ENCODE results near the gene TEX22.

The TEX22 gene

DNA sequence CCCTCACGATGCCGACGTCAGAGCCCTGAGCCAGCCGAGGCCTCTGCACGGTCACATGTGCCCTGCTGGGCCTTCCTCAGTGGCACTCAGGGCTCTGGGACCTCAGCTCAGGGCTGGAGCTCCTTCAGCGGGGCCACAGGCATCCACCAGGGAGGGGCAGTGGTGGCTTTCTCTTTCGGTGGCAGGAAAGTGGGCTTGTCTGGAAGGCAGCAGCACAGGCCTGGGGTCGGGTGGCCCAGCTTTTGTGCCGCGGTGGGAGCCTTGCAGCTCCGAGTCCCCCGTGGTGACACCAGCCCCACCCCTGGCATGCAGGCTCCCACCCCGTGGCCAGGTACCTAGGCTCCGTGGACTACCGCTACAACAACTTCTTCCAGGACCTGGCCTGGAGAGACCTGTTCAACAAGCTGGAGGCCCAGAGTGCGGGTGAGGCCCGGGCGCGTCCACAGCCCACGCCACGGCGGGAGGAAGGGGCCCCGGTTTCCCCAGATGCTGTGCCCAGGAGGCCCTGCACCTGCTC, 14.2 kb upstream of the TEX22 start:
- no peak for DNase-seq (ENCODE audit: low read depth in 3 of 3)

DNA sequence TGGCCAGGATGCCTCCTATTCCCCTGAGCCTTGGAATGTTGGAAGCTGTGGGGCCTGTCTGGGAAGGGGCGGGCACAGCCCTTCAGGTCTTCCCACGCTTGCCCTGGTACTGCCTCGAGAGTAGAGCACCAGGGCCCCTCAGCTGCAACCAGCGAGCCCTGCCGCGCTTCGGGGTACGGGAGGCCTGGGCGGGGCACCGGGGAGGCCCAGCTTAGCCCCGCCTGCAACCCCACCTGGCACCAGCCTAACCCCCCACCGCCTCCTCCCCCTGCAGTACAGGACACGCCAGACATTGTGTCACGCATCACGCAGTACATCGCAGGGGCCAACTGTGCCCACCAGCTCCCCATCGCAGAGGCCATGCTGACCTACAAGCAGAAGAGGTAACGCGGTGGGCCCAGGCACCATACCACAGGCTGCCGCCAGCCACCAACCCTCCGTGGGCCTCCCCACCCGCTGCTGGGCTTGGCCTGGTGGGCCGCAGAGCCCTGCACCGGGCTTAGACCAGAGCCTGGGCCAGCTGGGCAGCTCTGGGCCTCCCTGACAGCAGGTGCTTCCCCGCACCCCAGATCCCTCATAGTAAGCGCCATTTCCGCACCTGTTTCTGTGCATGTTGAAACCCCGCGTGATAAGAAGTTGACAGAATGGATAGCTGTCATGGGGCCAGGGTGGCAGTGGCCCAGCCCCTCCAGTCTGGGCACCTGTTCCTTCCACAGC, 13.6 kb upstream of the TEX22 start:
- DNase-seq (ENCODE audit: low read depth in 3 of 3), result no peak

DNA sequence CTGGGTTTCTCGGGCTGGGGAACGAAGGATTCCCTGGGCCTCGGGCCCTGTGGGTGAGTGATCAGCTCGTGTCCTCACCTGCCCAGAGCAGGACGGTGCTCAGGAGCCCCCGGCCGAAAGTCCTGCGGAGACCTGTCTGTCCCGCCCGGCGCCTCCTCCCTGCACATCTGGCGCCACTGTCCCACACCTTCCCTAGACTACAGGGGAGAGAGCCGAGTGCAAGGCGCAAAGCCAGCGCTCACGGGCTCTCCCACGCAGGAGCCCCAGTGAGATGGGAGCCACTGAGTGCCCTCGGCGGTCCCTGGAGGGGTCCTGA, 13.1 kb upstream of the TEX22 start:
- no peak for DNase-seq (ENCODE audit: low read depth in 3 of 3)

DNA sequence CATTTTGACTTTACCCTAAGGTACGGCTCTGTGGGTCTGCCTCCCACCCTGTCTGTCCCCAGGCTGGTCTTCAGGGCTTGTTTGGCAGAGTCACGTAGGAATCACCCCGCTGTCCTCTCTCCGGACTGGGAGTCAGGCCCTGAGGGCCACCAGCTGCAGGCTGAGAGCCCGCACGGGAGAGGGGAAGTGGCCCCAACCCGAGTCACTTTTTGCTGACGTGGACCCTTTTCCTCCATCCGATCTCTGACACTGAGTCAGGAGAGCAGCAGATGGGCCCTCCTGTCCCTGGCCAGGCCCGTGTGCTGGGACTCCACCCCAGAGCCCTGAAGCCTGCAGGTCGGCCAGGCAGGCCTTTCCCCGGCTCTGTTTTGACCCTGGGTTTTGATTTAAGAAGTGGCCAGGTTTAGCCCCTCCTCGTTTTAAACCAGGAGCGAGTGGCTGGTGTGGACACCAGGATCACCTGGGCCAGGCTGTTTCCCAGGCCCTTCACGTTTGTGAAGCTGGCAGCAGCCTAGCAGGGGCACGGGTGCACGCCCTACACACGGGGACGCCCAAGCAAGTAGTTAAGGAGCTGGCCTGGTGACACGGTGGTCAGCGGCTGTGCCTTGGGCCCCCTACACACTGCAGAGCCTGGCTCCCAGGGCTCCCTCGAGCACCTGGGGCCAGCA, 12.5 kb upstream of the TEX22 start:
- DNase-seq (ENCODE audit: low read depth in 3 of 3), result no peak

DNA sequence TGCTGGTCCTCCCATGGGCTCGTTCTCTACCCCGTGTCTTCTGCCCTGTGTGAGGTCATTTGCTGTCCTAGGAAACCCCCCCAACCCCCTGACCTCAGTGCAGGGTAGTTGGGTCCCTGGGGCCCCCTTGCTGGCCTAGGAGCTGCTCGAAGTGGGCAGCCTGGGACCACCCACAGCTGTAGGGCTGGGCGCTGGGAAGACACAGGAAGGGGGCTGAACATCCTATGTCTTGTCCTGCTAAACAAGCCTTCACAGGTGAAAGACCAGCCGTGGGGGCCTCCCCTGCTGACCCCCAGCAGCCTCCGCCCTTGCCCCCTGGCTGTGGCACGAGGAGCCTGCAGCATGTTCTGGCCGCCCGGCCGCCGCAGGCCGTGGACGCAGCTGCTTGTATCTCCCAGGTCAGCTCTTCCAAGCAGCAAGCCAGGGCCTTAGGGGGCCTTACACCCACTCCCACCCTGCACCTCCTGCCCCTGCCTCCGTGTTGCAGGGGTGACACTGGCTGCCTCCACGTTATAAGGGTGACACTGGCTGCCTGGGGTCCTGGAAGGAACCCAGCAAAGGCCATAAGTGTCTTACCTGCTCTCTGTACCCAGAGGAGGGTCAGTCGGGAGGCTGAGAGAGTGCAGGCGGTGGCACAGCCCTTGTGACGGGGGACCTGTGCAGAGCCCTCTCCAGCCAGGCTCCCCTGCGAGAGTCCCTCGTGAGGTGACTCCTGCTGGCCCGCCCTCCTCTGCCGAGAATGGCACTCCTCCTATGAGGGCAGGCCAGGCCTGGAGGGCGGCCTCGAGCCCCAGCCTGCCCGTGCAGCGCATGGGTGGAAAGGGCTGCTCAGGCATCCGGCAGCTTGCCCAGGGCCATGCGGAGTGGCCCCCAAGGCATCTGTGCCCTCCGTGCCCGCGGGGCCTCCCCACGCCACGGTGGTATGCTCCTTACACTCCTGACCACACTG, 11.5 kb upstream of the TEX22 start:
- no peak for DNase-seq (ENCODE audit: low read depth in 3 of 3)

DNA sequence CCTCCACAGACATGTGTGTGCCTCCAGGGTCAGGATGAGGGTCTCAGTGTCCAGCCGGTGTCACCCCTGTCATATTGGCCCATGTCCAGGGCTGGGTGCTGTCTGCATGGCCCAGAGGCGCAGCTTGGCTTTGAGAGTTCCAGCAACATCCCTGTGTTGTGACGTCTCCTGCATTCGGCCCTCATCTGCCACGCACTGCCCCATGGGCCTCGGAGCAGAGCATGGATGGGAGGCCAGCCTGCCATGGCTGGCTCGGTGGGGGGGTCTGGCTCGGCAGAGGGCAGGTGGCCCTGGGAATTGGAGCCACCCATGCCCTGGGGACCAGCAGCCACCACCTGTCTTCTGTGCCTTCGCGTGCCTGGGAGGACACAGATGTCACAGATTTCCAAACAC, 10.8 kb upstream of the TEX22 start:
- DNase-seq (ENCODE audit: low read depth in 3 of 3), result no peak

DNA sequence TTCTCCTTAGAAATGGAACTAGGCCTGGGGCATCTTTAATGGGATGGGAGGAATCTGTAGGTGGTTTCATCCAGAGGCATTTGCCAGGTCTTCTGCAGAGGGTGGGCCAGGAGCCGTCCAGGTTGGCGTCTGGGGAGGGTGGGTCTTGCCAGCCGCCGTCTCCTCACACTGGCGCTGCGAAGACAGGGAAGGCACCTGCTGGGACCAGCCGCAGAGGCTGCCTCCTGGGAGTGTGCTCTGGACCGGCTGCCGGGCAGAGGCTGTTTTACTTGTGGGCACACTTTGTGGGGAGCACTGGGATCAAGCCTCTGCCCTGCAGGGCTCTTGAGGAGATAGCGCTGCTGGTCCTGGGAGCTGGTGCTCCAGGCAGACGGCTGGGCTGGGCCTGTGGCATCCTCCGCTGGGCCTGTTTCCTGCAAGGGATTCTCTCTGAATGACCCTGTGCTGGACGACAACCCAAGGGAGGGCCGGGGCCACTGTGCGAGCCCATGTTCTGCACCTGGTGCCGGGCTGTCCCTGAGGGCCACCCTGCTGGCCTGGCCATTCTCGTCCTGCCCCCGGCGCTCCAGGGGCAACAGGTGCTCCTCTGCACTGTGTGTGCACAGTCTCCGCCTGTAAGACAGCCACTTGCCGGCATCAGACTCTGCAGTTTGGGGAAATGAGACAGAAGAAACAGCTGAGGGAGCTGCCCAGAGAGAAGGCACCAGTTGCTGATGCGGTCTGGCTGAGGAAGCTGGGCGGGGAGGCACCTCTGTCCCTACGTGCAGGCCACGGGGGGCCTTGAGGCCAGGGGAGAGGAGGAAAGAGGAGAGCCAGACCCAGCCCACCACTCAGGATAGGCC, 10.0 kb upstream of the TEX22 start:
- DNase-seq (ENCODE audit: low read depth in 3 of 3), result no peak

DNA sequence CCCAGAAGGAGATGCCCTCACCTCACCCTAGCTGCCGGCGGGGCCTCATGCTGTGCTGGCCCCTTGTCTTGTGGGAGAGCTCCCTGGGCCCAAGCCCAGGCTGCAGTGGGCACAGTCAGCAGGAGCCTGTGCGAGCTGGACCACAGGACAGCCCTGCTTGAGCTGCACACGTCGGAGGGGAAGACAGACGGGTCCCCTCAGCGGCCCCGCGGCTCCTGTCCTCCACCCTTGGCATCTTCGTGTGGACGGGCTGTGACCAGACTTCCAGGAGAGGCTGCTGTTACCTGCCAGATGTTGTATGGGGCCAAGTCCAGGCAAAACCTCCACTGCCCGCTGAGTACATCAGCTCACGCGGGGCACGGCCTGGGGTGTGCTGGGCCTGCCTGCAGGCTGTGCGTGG, 9.4 kb upstream of the TEX22 start:
- no peak for DNase-seq (ENCODE audit: low read depth in 3 of 3)

DNA sequence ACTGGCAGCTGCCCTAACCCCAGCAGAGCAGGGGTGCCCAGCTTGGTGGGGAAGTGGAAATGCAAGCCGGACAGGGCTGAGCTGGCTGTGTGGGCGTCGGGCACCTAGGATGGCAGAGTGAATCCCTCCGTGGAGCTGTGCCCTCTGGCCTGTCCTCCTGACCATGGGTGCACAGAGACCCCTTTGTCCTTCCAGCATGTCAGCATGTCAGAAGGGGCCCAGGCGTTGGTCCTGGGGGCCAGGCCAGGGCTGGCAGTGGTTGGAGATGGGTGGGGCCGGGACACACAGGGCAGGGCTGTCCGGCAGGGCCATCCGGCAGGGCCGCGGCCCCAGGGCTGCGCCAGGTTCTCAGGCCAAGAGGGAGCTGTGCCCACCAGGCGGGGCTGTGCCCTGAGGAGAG, 8.8 kb upstream of the TEX22 start:
- DNase-seq (ENCODE audit: low read depth in 3 of 3), result no peak

DNA sequence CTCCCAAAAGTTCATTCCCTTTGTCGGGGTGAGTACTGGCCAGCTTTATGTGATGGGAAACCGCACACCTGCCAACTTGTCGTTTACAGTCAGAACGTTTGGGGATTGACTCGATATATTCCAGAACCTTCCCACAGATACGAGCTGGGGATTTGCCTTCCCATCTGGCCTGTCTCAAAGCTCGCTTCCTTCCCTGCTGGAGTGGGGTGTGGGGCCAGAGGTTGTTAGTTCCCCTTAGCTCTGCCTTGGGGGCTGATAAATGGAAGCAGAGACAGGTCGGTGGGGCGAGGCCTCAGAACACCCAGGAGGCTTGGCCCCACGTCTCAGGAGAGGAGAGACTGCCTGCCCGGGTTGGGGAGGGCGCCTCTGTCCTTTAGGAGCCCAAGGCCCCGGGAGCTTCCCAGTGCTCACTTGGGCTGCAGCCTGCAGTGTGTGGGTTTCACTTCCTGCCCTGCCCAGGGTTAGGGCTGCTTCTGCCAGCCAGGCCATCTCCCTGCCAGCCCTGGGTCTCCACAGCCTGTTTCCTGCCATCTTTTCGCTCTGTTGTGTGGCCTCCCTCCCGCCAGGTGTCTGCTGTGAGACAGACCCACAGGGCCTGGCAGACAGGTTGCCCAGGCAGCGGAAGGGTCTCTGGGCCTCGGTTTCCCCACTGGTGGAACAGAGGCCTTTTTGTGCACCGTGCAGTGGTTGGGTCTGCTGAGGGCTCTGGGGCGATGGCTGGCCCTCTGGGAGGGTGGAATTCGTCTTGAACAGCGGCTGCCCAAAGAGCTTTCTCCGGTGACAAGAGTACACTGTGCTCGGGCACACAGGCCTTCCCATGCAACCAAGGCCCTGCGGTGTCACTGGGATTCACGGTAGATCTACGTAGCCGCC, 8.1 kb upstream of the TEX22 start:
- DNase-seq (ENCODE audit: low read depth in 3 of 3), result no peak

DNA sequence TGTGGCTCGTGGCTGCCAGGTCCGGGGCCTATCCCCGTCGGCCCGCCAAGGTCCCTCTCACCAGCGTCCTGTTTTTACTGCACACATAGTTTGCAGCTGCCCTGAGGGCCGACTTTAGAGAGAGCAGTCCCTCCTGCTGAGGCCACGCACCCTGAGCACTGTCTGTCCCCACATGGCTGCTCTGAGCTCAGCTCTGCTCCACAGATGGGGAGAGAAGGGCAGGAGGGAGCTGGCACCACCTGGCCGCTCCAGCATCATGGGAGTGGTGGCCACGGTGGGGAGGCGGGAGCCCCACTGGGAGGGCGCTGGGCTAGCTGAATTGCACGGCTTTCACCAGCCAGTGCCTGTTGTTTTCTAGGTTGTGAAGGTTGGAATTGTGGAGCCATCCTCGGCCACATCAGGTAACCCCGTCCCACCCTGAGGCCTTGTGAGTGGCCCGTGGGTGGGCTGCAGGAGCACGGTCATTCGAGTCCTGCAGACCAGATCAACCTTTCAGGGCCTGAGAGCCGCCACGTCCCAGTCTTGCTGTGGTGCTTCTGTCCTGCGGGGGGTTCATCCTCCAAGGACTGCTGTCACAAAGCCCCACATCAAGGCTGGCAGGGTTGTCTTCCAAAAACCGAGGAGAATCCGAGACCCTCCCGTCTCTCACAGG, 7.4 kb upstream of the TEX22 start:
- DNase-seq (ENCODE audit: low read depth in 3 of 3), result no peak

DNA sequence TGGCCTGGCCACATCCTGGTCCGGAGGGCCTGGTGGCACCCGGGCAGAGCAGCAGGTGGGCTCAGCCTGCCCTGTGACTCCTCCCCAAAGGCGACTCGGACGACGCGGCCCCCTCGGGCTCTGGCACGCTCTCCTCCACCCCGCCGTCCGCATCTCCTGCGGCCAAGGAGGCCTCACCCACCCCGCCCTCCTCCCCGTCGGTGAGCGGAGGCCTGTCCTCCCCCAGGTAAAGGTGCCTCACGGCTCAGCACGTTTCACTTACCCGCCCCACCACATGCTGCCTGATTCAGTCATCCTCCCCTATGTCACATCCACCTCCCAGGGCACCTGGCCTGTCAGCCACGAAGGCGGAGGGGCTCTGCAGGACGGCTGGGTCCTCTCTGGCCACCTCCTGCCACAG, 6.8 kb upstream of the TEX22 start:
- no peak for DNase-seq (ENCODE audit: low read depth in 3 of 3)

DNA sequence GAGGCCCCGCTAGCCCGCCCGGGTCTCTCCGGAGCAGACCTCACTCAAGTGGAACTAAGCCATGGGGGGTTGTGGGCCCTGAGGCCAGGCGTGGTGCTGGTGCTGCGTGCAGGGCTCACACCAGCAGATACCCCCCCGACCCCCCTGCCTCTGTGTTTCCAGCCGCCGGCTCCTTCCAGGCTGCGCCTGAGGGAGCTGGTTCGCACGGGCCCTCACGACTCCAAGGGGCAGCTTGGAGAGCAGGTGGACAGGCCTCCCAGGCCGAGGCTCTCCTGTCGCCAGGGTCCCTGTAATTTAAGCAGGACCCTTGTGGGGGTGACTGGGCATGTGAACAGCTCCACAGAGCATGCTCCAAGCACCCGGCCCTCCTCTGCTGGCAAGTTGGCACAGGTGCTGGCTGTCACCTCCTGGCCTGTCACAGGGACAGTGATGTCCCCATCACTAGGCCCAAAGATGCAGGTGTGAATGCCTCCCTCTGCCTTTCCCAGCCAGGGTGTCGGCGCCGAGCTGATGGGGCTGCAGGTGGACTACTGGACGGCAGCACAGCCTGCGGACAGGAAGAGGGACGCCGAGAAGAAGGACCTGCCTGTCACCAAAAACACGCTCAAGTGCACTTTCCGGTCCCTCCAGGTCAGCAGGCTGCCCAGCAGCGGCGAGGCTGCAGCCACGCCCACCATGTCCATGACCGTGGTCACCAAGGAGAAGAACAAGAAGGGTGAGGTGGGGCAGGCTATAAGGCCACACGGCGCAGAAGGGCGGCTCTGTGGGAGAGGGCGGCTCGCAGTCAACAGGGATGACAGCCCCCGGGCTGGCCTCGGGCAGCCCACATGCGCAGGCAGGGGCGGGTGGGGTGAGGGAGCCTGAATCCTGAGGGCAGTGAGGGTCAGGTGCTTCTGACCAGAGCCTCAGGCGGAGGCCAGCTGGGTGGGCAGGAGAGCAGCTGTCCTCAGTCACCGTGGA, 5.9 kb upstream of the TEX22 start:
- DNase-seq (ENCODE audit: low read depth in 3 of 3), result no peak

DNA sequence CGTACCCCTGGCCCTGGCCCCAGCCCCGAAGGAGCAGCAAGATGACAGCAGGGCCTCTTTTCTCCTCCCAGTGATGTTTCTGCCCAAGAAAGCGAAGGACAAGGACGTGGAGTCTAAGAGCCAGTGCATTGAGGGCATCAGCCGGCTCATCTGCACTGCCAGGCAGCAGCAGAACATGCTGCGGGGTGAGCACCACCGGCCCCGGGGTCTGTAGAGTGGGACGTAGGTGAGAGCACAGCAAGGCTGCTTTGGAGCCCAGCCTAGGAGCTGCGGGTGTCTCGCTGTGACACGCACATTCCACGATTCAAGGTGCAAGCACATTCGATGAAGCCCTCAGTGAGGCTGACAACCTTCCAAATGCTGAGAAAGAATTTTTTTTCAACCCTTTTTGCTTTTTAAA, 5.2 kb upstream of the TEX22 start:
- no peak for DNase-seq (ENCODE audit: low read depth in 3 of 3)

DNA sequence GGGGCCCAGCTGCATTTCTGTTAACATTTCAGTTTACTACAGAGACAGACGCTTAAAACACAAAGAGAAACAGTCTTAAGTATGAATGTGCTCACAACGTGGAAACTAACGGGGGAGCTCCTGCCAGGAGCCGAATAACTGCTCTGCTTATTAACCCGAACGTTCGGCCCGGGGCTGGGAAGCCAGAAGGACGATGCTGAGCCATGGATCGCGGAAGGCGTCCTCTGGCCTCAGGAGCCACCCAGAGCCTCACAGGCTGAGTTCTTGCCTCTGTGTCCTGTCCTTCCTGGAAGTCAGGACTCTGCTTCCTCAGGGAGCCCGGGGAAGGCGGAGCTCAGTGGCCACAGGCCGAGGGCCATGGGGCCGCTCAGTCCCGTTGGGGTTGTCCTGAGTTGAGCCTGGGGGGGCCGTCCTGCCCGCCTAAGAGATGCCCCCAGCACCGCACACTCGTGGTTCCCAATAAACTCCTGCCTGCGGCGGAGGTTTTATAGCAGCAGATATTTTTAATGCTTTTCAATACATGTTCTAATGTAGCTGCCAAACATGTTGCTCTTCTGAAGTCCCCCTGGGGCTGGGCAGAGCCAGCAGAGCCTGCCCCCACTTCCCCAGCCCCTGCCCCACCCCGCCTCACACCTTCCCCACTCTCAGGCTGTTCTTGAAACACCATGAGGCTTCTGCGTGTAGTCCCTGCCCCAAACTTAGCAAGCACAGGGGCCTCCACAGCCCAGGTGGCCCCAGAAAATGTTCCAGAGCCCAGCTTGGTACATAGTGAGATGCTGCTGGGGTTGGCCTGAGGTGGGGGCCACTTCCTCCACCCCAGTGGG, 3.4 kb upstream of the TEX22 start:
- DNase-seq (ENCODE audit: low read depth in 3 of 3), result no peak

DNA sequence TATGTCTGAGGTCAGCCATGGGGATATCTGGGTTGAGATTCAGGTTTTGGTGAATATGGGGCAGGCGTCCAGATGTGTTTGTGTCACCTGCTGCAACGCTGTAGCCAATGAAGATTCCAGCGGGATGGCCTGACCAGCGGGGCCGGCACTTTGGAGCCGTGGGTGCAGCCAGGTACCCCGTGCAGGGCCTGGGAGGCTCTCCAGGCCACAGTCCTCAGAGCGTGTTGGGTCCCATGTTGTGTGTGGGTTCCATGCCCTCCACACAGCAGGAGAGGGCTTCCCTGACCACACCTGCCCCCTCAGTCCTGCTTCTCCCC, 2.8 kb upstream of the TEX22 start:
- no peak for DNase-seq (ENCODE audit: low read depth in 3 of 3)

DNA sequence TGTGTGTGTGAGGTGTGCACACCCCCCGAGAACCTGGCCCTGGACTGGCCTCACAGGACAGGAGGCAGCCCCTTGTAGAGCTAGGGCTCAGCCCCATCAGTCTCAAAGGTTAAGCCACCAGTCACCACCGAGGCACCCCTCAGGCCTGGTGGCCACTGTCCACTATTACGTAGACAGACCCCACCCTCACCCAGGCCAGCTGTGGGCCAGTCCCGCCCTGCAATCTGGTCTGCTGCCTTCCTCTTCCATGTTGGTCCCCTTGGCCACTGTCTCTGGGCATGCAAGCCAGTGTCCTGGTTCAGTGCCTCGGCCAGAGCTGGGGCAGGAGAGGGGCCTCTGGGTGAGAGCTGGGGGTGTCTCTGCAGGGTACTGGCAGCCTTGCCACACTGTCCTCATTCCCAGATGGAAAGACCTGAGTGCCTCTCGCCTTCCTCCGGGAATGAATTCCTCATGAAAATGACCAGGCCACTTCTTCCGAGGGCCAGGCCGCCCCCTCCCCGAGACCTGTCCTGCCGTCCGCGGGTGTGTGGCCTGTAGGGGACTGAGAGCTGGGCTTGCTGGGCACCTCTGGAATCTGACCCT, 897 bp upstream of the TEX22 start:
- no peak for DNase-seq (ENCODE audit: low read depth in 3 of 3)
